Measurements from ENCODE around the gene NUP214. TPM values are rescaled to one million over a fixed set of nuclear protein-coding genes. Genes with fewer than 3 reads are reported as not detected.
"Not testable (repeated sequence)": the region's sequence is repeated elsewhere in the genome, so short reads cannot be mapped to it uniquely, and the experiment has no call there.

The NUP214 gene
- total and polyA plus RNA-seq, 9 donors, result 21.2 to 35.6 (median 29.7) TPM

GRCh38 chr9:131158673-131159072 lies 33.3 kb downstream of the NUP214 start:
- WGBS (ENCODE audit: insufficient coverage), result no CpG with 5 or more reads among the region's 1 CpG
- not testable (repeated sequence) for H3K27me3 ChIP-seq (ENCODE audit: control insufficient read depth, insufficient read depth, low read length); H3K9me3 ChIP-seq (replicated peaks; ENCODE audit: control insufficient read depth, low read depth, low read length); H3K4me1 ChIP-seq (ENCODE audit: control insufficient read depth, insufficient read depth, low read length); H3K4me3 ChIP-seq (ENCODE audit: low read length); DNase-seq; H3K27ac ChIP-seq (ENCODE audit: low read length)
- H3K36me3 ChIP-seq (ENCODE audit: control insufficient read depth, insufficient read depth, low read length), result peaks cover 44% of the 10 kb centered on the region

- no peak for DNase-seq
- 100% methylated on average over 1 of the region's 1 CpG for WGBS (ENCODE audit: insufficient coverage)
- H3K27me3 ChIP-seq (ENCODE audit: control insufficient read depth, insufficient read depth, low read length), result no peaks in the 10 kb centered on the region
Observed at GRCh38 chr9:131160416-131161112, 35.2 kb downstream of the NUP214 start.

GRCh38 chr9:131161585-131161984 lies 36.2 kb downstream of the NUP214 start:
- 86% methylated on average over 2 of the region's 6 CpGs for WGBS (ENCODE audit: insufficient coverage)

More at GRCh38 chr9:131160416-131161112, 35.2 kb downstream of the NUP214 start:
- no peak overlapping the region for H3K4me3 ChIP-seq (ENCODE audit: low read length)
- H3K4me1 ChIP-seq (ENCODE audit: control insufficient read depth, insufficient read depth, low read length), result no peaks in the 10 kb centered on the region
- H3K27ac ChIP-seq (ENCODE audit: low read length), result no peak overlapping the region
- no peaks in the 10 kb centered on the region for H3K9me3 ChIP-seq (replicated peaks; ENCODE audit: control insufficient read depth, low read depth, low read length)
- H3K36me3 ChIP-seq (ENCODE audit: control insufficient read depth, insufficient read depth, low read length), result peaks cover 43% of the 10 kb centered on the region

GRCh38 chr9:131162886-131163285 lies 37.5 kb downstream of the NUP214 start:
- Histone ChIP-seq H3K9me3 (replicated peaks; ENCODE audit: control insufficient read depth, low read depth, low read length) (no peaks in the 10 kb centered on the region), H3K36me3 (ENCODE audit: control insufficient read depth, insufficient read depth, low read length) (peaks cover 40% of the 10 kb centered on the region), H3K4me1 (ENCODE audit: control insufficient read depth, insufficient read depth, low read length) (no peaks in the 10 kb centered on the region), H3K27me3 (ENCODE audit: control insufficient read depth, insufficient read depth, low read length) (no peaks in the 10 kb centered on the region), H3K27ac (ENCODE audit: low read length) (no peak overlapping the region), H3K4me3 (ENCODE audit: low read length) (no peak overlapping the region)
- 100% methylated on average over 2 of the region's 4 CpGs for WGBS (ENCODE audit: insufficient coverage)
- DNase-seq, result no peak

More at GRCh38 chr9:131161585-131161984, 36.2 kb downstream of the NUP214 start:
- Histone ChIP-seq H3K4me1 (ENCODE audit: control insufficient read depth, insufficient read depth, low read length) (no peaks in the 10 kb centered on the region), H3K27ac (ENCODE audit: low read length) (no peak overlapping the region), H3K36me3 (ENCODE audit: control insufficient read depth, insufficient read depth, low read length) (peaks cover 43% of the 10 kb centered on the region), H3K4me3 (ENCODE audit: low read length) (no peak overlapping the region), H3K9me3 (replicated peaks; ENCODE audit: control insufficient read depth, low read depth, low read length) (no peaks in the 10 kb centered on the region), H3K27me3 (ENCODE audit: control insufficient read depth, insufficient read depth, low read length) (no peaks in the 10 kb centered on the region)
- no peak for DNase-seq

- Histone ChIP-seq H3K9me3 (replicated peaks; ENCODE audit: control insufficient read depth, low read depth, low read length) (no peaks in the 10 kb centered on the region), H3K27me3 (ENCODE audit: control insufficient read depth, insufficient read depth, low read length) (no peaks in the 10 kb centered on the region), H3K27ac (ENCODE audit: low read length) (no peak overlapping the region), H3K4me1 (ENCODE audit: control insufficient read depth, insufficient read depth, low read length) (no peaks in the 10 kb centered on the region), H3K4me3 (ENCODE audit: low read length) (no peak overlapping the region), H3K36me3 (ENCODE audit: control insufficient read depth, insufficient read depth, low read length) (peaks cover 31% of the 10 kb centered on the region)
- DNase-seq, result no peak
Observed at GRCh38 chr9:131165523-131165922, 40.1 kb downstream of the NUP214 start.

GRCh38 chr9:131167146-131167692 lies 41.8 kb downstream of the NUP214 start:
- Histone ChIP-seq H3K27ac (ENCODE audit: low read length) (no peak overlapping the region), H3K36me3 (ENCODE audit: control insufficient read depth, insufficient read depth, low read length) (peaks cover 23% of the 10 kb centered on the region), H3K9me3 (replicated peaks; ENCODE audit: control insufficient read depth, low read depth, low read length) (no peaks in the 10 kb centered on the region), H3K4me1 (ENCODE audit: control insufficient read depth, insufficient read depth, low read length) (no peaks in the 10 kb centered on the region), H3K4me3 (ENCODE audit: low read length) (no peak overlapping the region), H3K27me3 (ENCODE audit: control insufficient read depth, insufficient read depth, low read length) (no peaks in the 10 kb centered on the region)
- peak; percentile 43 for DNase-seq
- WGBS (ENCODE audit: insufficient coverage), result no CpG with 5 or more reads among the region's 6 CpGs

GRCh38 chr9:131167936-131168335 lies 42.5 kb downstream of the NUP214 start:
- Histone ChIP-seq H3K9me3 (replicated peaks; ENCODE audit: control insufficient read depth, low read depth, low read length) (no peaks in the 10 kb centered on the region), H3K4me3 (ENCODE audit: low read length) (no peak overlapping the region), H3K27me3 (ENCODE audit: control insufficient read depth, insufficient read depth, low read length) (no peaks in the 10 kb centered on the region), H3K36me3 (ENCODE audit: control insufficient read depth, insufficient read depth, low read length) (peaks cover 19% of the 10 kb centered on the region), H3K27ac (ENCODE audit: low read length) (no peak overlapping the region), H3K4me1 (ENCODE audit: control insufficient read depth, insufficient read depth, low read length) (no peaks in the 10 kb centered on the region)
- DNase-seq, result no peak
- WGBS (ENCODE audit: insufficient coverage), result 100% methylated on average over 1 of the region's 4 CpGs

- Histone ChIP-seq H3K36me3 (ENCODE audit: control insufficient read depth, insufficient read depth, low read length) (peaks cover 10% of the 10 kb centered on the region), H3K4me1 (ENCODE audit: control insufficient read depth, insufficient read depth, low read length) (no peaks in the 10 kb centered on the region), H3K27ac (ENCODE audit: low read length) (no peak overlapping the region), H3K4me3 (ENCODE audit: low read length) (no peak overlapping the region), H3K27me3 (ENCODE audit: control insufficient read depth, insufficient read depth, low read length) (no peaks in the 10 kb centered on the region), H3K9me3 (replicated peaks; ENCODE audit: control insufficient read depth, low read depth, low read length) (no peaks in the 10 kb centered on the region)
- no peak for DNase-seq
- 89% methylated on average over 3 of the region's 7 CpGs for WGBS (ENCODE audit: insufficient coverage)
Observed at GRCh38 chr9:131169563-131170240, 44.3 kb downstream of the NUP214 start.

GRCh38 chr9:131173995-131174394 lies 48.6 kb downstream of the NUP214 start:
- H3K36me3 ChIP-seq (ENCODE audit: control insufficient read depth, insufficient read depth, low read length), result peaks cover 41% of the 10 kb centered on the region
- 77% methylated on average over 5 of the region's 10 CpGs for WGBS (ENCODE audit: insufficient coverage)
- no peaks in the 10 kb centered on the region for H3K9me3 ChIP-seq (replicated peaks; ENCODE audit: control insufficient read depth, low read depth, low read length)
- DNase-seq, result no peak
- H3K27ac ChIP-seq (ENCODE audit: low read length), result no peak overlapping the region
- H3K4me1 ChIP-seq (ENCODE audit: control insufficient read depth, insufficient read depth, low read length), result no peaks in the 10 kb centered on the region
- no peaks in the 10 kb centered on the region for H3K27me3 ChIP-seq (ENCODE audit: control insufficient read depth, insufficient read depth, low read length)
- H3K4me3 ChIP-seq (ENCODE audit: low read length), result no peak overlapping the region

GRCh38 chr9:131174681-131175239 lies 49.4 kb downstream of the NUP214 start:
- no peak for DNase-seq
- no peaks in the 10 kb centered on the region for H3K4me1 ChIP-seq (ENCODE audit: control insufficient read depth, insufficient read depth, low read length)
- H3K36me3 ChIP-seq (ENCODE audit: control insufficient read depth, insufficient read depth, low read length), result peaks cover 48% of the 10 kb centered on the region
- H3K27ac ChIP-seq (ENCODE audit: low read length), result no peak overlapping the region
- H3K9me3 ChIP-seq (replicated peaks; ENCODE audit: control insufficient read depth, low read depth, low read length), result no peaks in the 10 kb centered on the region
- no peak overlapping the region for H3K4me3 ChIP-seq (ENCODE audit: low read length)
- H3K27me3 ChIP-seq (ENCODE audit: control insufficient read depth, insufficient read depth, low read length), result no peaks in the 10 kb centered on the region
- WGBS (ENCODE audit: insufficient coverage), result no CpG with 5 or more reads among the region's 1 CpG
